Stomach (tissue), 4 donors: ENCODE data around the gene CD300H.

Experiments used
- CTCF ChIP-seq, 7 experiments: fragments of 450-650 bp in 4 of 7; fragments of 200-600 bp in 3 of 7; sonication (generic) in 3 of 7; IDR thresholded peaks; one replicate each; pipeline ENCODE4 v1.5.1; 2016 to 2019; ENCODE audit warnings: antibody characterized with exemption in 7 of 7, control low read depth in 2 of 7, mild to moderate bottlenecking in 1 of 7
- POLR2AphosphoS5 ChIP-seq, 3 donors: sonication (generic); formaldehyde crosslinking; IDR thresholded peaks; one replicate each; pipeline ENCODE4 v1.6.1; 2016; ENCODE audit warnings: antibody characterized with exemption in 3 of 3

- TF ChIP-seq CTCF (IDR thresholded peaks at IDR 0.05), result no peak
- TF ChIP-seq POLR2AphosphoS5 (IDR thresholded peaks at IDR 0.05), result no peak
These were observed 20.0 kb downstream of the CD300H start for GRCh38 chr17:74547264-74547663.
